GM18499 (cell line): ENCODE measurements around the gene ZNF692.
"Not testable (repeated sequence)": the region's sequence is repeated elsewhere in the genome, so short reads cannot be mapped to it uniquely, and the experiment has no call there.

Source experiments
- ATAC-seq: cut with Tn5 transposase; IDR thresholded peaks from one replicate; pipeline ENCODE4 v1.9.1; 2021; ENCODE audit warnings: moderate number of reproducible peaks; ENCODE audit not compliant: insufficient read depth, unreplicated experiment

ZNF692 gene

GRCh38 chr1:248812736-248813425 is 46.0 kb downstream of the ZNF692 start:
- no peak for ATAC-seq

DNA sequence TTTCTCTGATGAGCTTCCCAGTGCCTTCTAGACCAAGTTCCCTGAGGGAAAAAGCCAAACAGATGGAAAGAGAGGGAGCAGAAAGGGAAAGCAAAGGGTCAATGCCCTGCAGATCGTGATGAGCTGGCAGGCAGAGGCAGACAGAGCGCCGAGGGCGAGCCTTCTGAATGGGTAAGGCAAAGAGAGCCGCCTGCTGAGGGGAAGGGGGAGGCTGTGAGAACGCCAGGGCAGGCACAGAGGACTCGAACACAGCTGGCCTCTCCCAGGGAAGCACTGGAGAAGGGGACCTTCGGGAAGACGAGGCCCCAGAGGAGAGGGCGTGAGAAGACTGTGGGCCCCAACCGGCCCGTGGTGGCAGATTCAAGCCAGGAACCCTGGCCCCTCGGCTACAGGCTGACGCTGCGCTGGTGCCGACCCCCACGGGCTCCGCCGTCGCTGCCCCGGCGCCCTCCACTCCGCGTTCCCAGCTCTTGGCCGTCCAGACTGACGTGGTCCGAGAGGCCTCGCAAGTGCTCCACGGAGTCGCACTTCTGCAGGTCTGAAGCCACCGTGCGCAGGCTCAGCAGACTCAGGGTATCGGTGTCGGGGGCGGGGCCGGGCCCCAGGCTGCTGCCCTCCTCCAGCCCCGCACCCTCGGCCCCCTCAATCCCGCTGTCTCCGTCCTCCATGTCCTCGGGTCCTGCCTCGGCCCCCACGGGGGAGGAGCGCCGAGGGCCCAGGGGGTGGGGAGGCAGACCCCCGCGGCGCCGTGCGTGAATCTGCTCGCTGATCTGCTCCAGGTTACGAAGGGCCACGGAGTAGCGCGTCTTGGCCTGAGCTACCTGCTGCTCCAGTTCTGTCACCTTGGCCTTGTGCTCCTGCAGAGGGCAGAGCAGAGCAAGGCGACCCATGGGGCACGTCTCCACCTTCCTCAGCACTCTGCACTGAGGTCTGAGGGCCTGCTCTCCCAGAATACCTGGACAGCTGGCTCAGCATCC is 47.1 kb downstream of the ZNF692 start:
- ATAC-seq = no peak

DNA sequence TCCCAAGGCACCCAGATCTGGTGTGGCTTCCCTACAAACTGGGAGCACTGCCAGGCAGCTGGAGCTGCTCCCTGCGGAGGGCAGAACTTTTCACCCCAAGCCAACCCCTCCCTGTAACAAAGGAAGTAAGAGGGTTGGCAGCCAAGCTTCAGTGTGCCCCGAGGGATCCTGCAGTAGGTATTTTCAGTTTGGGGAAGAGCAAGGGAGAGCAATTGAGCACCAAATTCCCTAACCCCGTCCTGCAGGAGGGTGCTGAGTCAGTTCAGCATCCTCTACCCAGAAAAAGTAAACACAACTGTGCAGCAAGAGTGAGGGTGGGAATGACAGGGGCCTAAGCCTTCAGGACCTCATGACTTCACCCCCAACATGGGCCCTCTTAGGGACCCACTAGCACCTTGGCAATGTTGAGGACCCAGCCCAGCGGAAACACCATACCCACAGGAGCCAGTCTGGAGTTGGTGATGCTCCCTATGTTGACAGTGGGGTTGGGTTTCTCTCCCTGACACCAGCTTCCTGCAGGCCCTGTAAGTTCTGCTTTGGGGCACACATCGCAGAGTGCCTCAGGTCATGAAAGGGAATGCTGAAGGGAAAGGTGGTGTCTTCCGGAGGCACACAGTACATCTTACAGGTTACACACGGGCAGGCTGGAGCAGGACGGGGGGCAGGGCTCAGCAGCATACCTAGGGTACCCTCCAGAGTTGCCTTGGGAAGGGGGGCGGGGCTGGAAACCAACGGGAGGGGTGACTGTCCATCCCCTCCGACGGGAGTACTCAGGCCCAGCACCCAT is 48.0 kb downstream of the ZNF692 start:
- ATAC-seq = no peak

GRCh38 chr1:248810000-248810726 is 48.7 kb downstream of the ZNF692 start:
- ATAC-seq = no peak

- no peak for ATAC-seq
Measured at GRCh38 chr1:248808876-248809275, 50.0 kb downstream of the ZNF692 start.

GRCh38 chr1:248807067-248807737 is 51.7 kb downstream of the ZNF692 start:
- ATAC-seq = no peak

DNA sequence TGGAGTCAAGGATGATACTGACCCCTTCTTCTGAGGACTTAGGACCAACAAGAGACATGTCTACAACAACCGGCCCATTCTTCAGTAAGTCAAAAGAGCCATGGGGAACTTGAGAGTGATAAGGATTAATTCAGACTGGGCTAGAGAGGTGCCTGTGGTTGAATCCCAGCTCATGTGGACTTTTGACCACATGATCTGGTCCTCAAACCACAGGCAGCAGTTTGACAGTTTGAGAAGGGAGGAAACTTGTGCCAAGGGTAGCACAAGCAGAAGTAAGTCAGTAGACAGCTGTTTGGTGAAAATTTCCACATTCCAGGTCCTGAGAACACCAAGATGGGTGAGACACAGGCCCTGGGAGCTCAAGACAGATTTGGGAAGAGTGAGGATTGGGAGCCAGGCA is 53.0 kb downstream of the ZNF692 start:
- no peak for ATAC-seq

DNA sequence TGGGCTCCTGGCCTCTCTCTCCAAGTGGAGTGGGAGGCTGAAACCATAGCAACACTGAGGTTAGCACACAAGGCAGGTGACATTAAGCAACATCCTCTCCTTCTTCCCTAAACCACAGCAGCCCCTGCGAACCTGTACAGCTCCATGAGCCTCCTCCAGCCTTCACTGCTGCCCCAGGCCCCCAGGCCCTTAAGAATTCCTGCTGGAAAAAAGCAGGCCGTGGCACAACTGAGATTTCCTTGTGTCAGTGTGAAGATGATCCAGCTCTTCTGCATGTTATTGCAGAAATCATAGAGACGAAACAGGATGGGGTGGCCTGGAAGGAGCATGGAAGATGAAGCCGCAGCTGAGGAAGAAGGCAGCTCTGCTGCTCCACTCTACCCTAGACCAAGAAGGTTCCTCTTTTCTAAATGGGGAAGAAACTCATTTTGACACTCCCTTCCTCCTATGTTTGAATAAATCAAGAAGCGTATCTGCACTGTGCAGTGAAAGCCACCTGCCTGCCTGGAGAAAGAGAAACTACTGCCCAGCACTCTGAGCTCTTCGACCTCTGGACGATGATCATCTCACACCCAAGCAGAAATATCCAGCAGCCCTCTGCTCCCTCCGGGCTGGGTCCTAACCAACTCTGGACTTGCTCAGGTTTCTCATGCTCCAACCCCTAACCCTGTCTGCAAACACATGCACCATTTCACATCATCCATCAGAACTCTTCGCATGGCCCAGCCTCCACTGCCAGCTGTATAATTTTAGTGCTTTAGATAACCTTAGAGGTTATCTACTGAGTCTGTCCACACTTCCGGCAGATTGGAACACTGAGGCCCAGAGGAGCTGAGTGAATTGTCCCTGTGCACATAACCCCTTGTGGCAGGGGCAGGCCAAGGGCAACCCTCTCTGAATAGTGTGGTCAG is 53.9 kb downstream of the ZNF692 start:
- peak; percentile 90 for ATAC-seq

DNA sequence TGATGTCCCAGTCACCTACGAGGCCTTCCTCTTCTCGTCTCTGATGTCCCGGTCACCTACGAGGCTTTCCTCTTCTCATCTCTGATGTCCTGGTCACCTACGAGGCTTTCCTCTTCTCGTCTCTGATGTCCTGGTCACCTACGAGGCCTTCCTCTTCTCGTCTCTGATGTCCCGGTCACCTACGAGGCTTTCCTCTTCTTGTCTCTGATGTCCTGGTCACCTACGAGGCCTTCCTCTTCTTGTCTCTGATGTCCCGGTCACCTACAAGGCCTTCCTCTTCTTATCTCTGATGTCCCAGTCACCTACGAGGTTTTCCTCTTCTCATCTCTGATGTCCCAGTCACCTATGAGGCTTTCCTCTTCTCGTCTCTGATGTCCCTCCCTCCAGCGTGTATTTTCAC is 55.4 kb downstream of the ZNF692 start:
- not testable (repeated sequence) for ATAC-seq

DNA sequence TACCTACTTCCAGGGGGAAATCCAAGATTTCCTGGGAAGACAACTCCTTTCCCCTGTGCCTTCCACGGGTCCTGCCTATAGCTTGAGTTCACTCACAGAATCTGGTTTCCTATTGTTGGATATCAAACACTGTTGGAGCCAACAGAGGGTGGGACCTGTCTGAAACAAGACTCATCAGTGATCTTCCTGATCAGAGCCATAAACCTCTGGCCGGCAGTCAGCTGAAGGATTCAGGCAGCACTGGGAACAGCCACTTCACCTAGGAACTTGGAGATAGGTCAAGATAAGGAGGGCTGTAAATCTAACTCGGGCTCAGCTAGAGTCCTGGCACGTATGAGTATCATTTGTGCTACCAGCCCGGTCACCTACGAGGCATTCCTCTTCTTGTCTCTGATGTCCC is 56.4 kb downstream of the ZNF692 start:
- ATAC-seq = no peak

DNA sequence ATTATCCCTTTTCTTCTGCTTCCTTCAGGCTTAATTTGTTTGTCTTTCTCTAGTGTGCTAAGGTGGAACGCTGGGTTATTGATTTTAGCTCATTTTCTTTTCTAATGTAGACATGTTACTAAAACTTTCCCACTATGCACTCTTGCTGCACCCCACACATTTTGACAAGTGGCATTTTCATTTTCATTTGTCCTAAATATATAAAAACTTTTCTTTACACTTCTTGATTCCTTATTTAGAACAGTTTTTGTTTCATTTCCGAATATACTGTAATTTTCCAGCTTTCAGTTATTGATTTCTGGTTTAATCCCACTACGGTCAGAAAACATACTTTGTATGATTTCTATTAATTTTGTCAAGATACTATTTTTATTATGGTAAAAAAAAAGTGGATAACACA is 58.4 kb downstream of the ZNF692 start:
- ATAC-seq = no peak
